ENCODE measurements around the gene GSS. TPM values are rescaled to one million over a fixed set of nuclear protein-coding genes. Genes with fewer than 3 reads are reported as not detected.

Gene GSS
- total RNA-seq, 4 donors from 2014 or later: 45.7 to 81.8 (median 62.4) TPM

GRCh38 chr20:34925981-34926380 lies 29.6 kb downstream of the GSS start:
- intact Hi-C loops (cut with DNase I): no loop called here
- Histone ChIP-seq H3K4me1 (peaks cover 4 to 14% of the 10 kb centered on the region in 2 donors), H3K27ac (no peak overlapping the region), H3K9me3 (no peaks in the 10 kb centered on the region), H3K27me3 (no peaks in the 10 kb centered on the region), H3K36me3 (peaks cover 10 to 41% of the 10 kb centered on the region in 2 donors), H3K4me3 (replicated peaks in 1 of 3) (no peak overlapping the region)
- no peak for TF ChIP-seq POLR2A (IDR thresholded peaks at IDR 0.05)
- no peak for TF ChIP-seq CTCF (IDR thresholded peaks at IDR 0.05)
- 86 to 100% methylated on average over 1 of the region's 1 CpG for WGBS, 2 donors
- DNase-seq: no peak

GRCh38 chr20:34925341-34925740 lies 30.3 kb downstream of the GSS start:
- H3K9me3 ChIP-seq: no peaks in the 10 kb centered on the region
- peaks cover 10 to 41% of the 10 kb centered on the region in 2 donors for H3K36me3 ChIP-seq
- 97% methylated on average over 3 of the region's 3 CpGs for WGBS, 2 donors
- intact Hi-C loops (cut with DNase I): no loop called here
- TF ChIP-seq CTCF (IDR thresholded peaks at IDR 0.05): no peak
- no peak for TF ChIP-seq POLR2A (IDR thresholded peaks at IDR 0.05)
- no peak overlapping the region for H3K27ac ChIP-seq
- H3K4me1 ChIP-seq: peaks cover 4 to 14% of the 10 kb centered on the region in 2 donors
- no peak overlapping the region for H3K4me3 ChIP-seq (replicated peaks in 1 of 3)
- H3K27me3 ChIP-seq: no peaks in the 10 kb centered on the region
- DNase-seq: no peak

- Histone ChIP-seq H3K9me3 (no peaks in the 10 kb centered on the region), H3K27me3 (no peaks in the 10 kb centered on the region), H3K36me3 (peaks cover 3 to 24% of the 10 kb centered on the region in 2 donors), H3K4me1 (peaks cover 4 to 14% of the 10 kb centered on the region in 2 donors), H3K27ac (peak overlapping the region; percentile 9 to 82 (median 53)), H3K4me3 (replicated peaks in 1 of 3) (no peak overlapping the region)
- no peak for TF ChIP-seq POLR2A (IDR thresholded peaks at IDR 0.05)
- TF ChIP-seq CTCF (IDR thresholded peaks at IDR 0.05): no peak
- 92 to 93% methylated on average over 2 of the region's 2 CpGs for WGBS, 2 donors
- intact Hi-C loops (cut with DNase I): no loop called here
- DNase-seq: no peak
Measured at GRCh38 chr20:34923414-34923813, 32.2 kb downstream of the GSS start.

- peak; percentile 13 to 45 for DNase-seq
- TF ChIP-seq POLR2A (IDR thresholded peaks at IDR 0.05): no peak
- no peak for TF ChIP-seq CTCF (IDR thresholded peaks at IDR 0.05)
- intact Hi-C loops (cut with DNase I): no loop called here
- Histone ChIP-seq H3K27ac (peak overlapping the region; percentile 9 to 82 (median 53)), H3K9me3 (no peaks in the 10 kb centered on the region), H3K4me1 (peaks cover 4 to 14% of the 10 kb centered on the region in 2 donors), H3K27me3 (no peaks in the 10 kb centered on the region), H3K4me3 (replicated peaks in 1 of 3) (no peak overlapping the region), H3K36me3 (peaks cover 3 to 19% of the 10 kb centered on the region in 2 donors)
- WGBS, 2 donors: 85 to 87% methylated on average over 5 of the region's 5 CpGs
Measured at GRCh38 chr20:34922654-34923381, 32.8 kb downstream of the GSS start.

GRCh38 chr20:34921436-34921835 lies 34.2 kb downstream of the GSS start:
- H3K4me3 ChIP-seq (replicated peaks in 1 of 3): no peak overlapping the region
- intact Hi-C loops (cut with DNase I): no loop called here
- TF ChIP-seq CTCF (IDR thresholded peaks at IDR 0.05) (no peak), POLR2A (IDR thresholded peaks at IDR 0.05) (no peak)
- no peaks in the 10 kb centered on the region for H3K27me3 ChIP-seq
- peaks cover 4 to 14% of the 10 kb centered on the region in 2 donors for H3K4me1 ChIP-seq
- DNase-seq: no peak
- H3K36me3 ChIP-seq: peaks cover 3 to 7% of the 10 kb centered on the region in 2 donors
- H3K27ac ChIP-seq: peak overlapping the region in 1 of 3 donors; percentile 76
- no peaks in the 10 kb centered on the region for H3K9me3 ChIP-seq
- 79 to 86% methylated on average over 3 of the region's 3 CpGs for WGBS, 2 donors

All from thyroid gland (tissue), 4 donors.